Measurements from ENCODE around the gene MCTS1. TPM values are rescaled to one million over a fixed set of nuclear protein-coding genes. Genes with fewer than 3 reads are reported as not detected.

MCTS1 gene
- total RNA-seq, 1 experiment from 2014 or later: 27.7 TPM

DNA sequence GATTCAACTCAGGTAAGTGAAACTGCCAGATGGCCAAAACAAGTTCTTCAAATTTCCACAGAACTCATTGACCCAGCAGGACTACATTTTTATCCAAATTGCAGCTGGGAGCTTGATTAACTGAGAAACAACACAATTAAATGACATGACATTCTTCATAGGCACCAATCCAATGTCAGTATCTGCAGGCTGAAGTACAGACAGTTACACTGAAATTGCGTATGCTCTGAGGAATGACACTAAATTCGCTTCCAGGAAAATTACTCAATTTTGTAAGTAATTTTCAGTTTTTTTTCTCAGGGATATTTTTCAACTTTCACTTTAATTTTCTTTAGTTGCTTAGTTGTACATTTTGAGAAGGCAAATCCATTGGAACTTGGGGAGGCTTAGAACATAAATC is 21.5 kb downstream of the MCTS1 start:
- Histone ChIP-seq H3K79me2 (ENCODE audit: insufficient read depth, low read length) (no peaks in the 10 kb centered on the region), H3K23ac (ENCODE audit: insufficient read length, low read depth, low read length) (no peak overlapping the region), H3K56ac (ENCODE audit: insufficient read length, low read depth, low read length) (no peak overlapping the region), H4K5ac (ENCODE audit: insufficient read length, low read depth, low read length) (no peak overlapping the region), H4K20me1 (ENCODE audit: control insufficient read depth, insufficient read depth, insufficient read length) (no peaks in the 10 kb centered on the region), H3K27me3 (ENCODE audit: insufficient read depth, low read length) (no peaks in the 10 kb centered on the region), H2BK120ac (ENCODE audit: low read depth, low read length, poor library complexity, severe bottlenecking) (no peak overlapping the region), H2BK5ac (ENCODE audit: insufficient read length, low read length) (no peak overlapping the region), H3K4ac (ENCODE audit: low read depth, low read length) (no peak overlapping the region), H2BK15ac (ENCODE audit: low read depth, low read length) (no peak overlapping the region), H3K9me3 (ENCODE audit: control insufficient read depth, low read depth, low read length) (peaks cover 4% of the 10 kb centered on the region), H3K14ac (ENCODE audit: insufficient read depth, low read length) (no peak overlapping the region), H2BK12ac (ENCODE audit: insufficient read length, low read depth, low read length) (no peak overlapping the region), H2BK20ac (ENCODE audit: low read depth, low read length, poor library complexity, severe bottlenecking) (no peak overlapping the region), H2AFZ (ENCODE audit: low read length) (no peak overlapping the region), H2AK5ac (ENCODE audit: insufficient read length, low read length) (no peak overlapping the region), H3K4me1 (ENCODE audit: insufficient read depth, low read length) (no peaks in the 10 kb centered on the region), H3K23me2 (ENCODE audit: insufficient read length, low read depth, low read length, poor library complexity, severe bottlenecking) (no peaks in the 10 kb centered on the region), H3K9ac (ENCODE audit: extremely low read depth, insufficient read length, low read length) (no peak overlapping the region), H3K27ac (ENCODE audit: insufficient read length, low read depth, low read length) (no peak overlapping the region), H3K79me1 (ENCODE audit: insufficient read depth, low read depth, low read length, poor library complexity, severe bottlenecking) (no peaks in the 10 kb centered on the region), H3K18ac (ENCODE audit: insufficient read length, low read depth, low read length) (no peak overlapping the region), H3T11ph (ENCODE audit: low read length) (no peak overlapping the region), H4K8ac (replicated peaks; ENCODE audit: insufficient read length, low read depth, low read length) (no peak overlapping the region), H4K91ac (ENCODE audit: insufficient read length, low read depth, low read length) (no peak overlapping the region), H3K4me2 (ENCODE audit: insufficient read depth, insufficient read length, low read length) (no peak overlapping the region)
- H3K4me1 Mint-ChIP-seq: no peaks in the 10 kb centered on the region
- no peak overlapping the region for H3K4me3 Mint-ChIP-seq
- peaks cover 53 to 61% of the 10 kb centered on the region in 2 experiments for H3K9me3 Mint-ChIP-seq
- no peak for DNase-seq
- peaks cover 5 to 13% (median 5%) of the 10 kb centered on the region in 3 experiments; a peak in 5 of 7 replicates for H3K36me3 Mint-ChIP-seq (ENCODE audit: insufficient read depth in 1 of 3, low read depth in 3 of 3)
- no peaks in the 10 kb centered on the region for H3K27me3 Mint-ChIP-seq (ENCODE audit: low read depth)
- no peak overlapping the region for H3K27ac Mint-ChIP-seq
- no peak for TF ChIP-seq CTCF (conservative IDR thresholded peaks at IDR 0.05)
- WGBS (ENCODE audit: extremely low coverage, insufficient read length, low lambda C conversion rate): no CpG with 5 or more reads among the region's 2 CpGs
